K562 (cell line): ENCODE data around the gene PDE4A. TPM values are rescaled to one million over a fixed set of nuclear protein-coding genes. Genes with fewer than 3 reads are reported as not detected.

Experiments used
- ATAC-seq: fragments of 200-7000 bp; cut with Tn5 transposase; 3 replicates; pipeline ENCODE4 v1.9.1; 2020; ENCODE audit warnings: moderate library complexity
- BruUV-seq: library from RNA; stranded (reverse); fragments of 400-500 nt; replicated peaks from 2 replicates; lab custom pipeline; 2021; lab: Mats Ljungman, UMichigan
- CTCF ChIA-PET: fragments of 300-600 bp; formaldehyde crosslinking; extraction: SDS; loops from one replicate; lab custom pipeline; 2021; ENCODE audit warnings: low intra/inter-chr PET ratio; lab: Yijun Ruan, JAX
- POLR2A ChIA-PET: fragments of 300-600, 350-650 bp; sonication (Branson Sonifier 250); formaldehyde crosslinking; extraction: SDS; loops from one replicate; lab custom pipeline; 2021; ENCODE audit warnings: antibody characterized with exemption, inconsistent platforms; lab: Yijun Ruan, JAX
- DNase-seq, 4 experiments: peaks; one replicate each; pipeline versions ENCODE4 v3.0.0 to v3.0.0-alpha.2; 2011 to 2018; ENCODE audit warnings: low spot score in 3 of 4, mixed read lengths in 3 of 4; ENCODE audit errors: extremely low read depth in 1 of 4
- FAIRE-seq: peaks from 2 replicates; lab custom pipeline; 2011; peaks lifted over from hg19 to GRCh38; lab: Jason Lieb, UNC
- H2AFZ ChIP-seq: 2 replicates; pipeline ENCODE4 v1.6.0; 2011; ENCODE audit warnings: low read depth, low read length, control low read depth, inconsistent platforms
- H3K27ac ChIP-seq: fragments of 200-600 bp; 3 replicates; pipeline ENCODE4 v1.8.0; 2011; ENCODE audit warnings: low read depth, mild to moderate bottlenecking, control low read depth, inconsistent platforms, low read length, moderate library complexity, mixed read lengths; ENCODE audit errors: extremely low read depth
- H3K27me3 ChIP-seq, 2 experiments: fragments of 300-600 bp in 1 of 2; 2 replicates in 1 of 2; 3 replicates in 1 of 2; pipeline versions ENCODE4 v1.6.0 to v1.8.0; 2011; ENCODE audit warnings: inconsistent platforms in 2 of 2, low read length in 2 of 2, mild to moderate bottlenecking in 1 of 2, mixed read lengths in 1 of 2, moderate library complexity in 1 of 2; ENCODE audit not compliant: control insufficient read depth in 2 of 2, insufficient read depth in 2 of 2
- H3K36me3 ChIP-seq: fragments of 300-600 bp; 3 replicates; pipeline ENCODE4 v1.8.0; 2011; ENCODE audit warnings: mild to moderate bottlenecking, low read length, inconsistent platforms; ENCODE audit not compliant: control insufficient read depth, insufficient read depth
- H3K4me1 ChIP-seq, 2 experiments: fragments of 200-600 bp in 1 of 2; replicated peaks in 1 of 2; 2 replicates in 1 of 2; 3 replicates in 1 of 2; pipeline versions ENCODE4 v1.5.1 to v1.8.0; 2011; ENCODE audit warnings: inconsistent platforms in 2 of 2, low read length in 2 of 2, mild to moderate bottlenecking in 1 of 2, mixed read lengths in 1 of 2, moderate library complexity in 1 of 2; ENCODE audit not compliant: control insufficient read depth in 2 of 2, insufficient read depth in 2 of 2
- H3K4me2 ChIP-seq: 2 replicates; pipeline ENCODE4 v1.6.1; 2011; ENCODE audit warnings: low read length, control low read depth, inconsistent platforms, mixed read lengths; ENCODE audit not compliant: insufficient read depth
- H3K4me3 ChIP-seq: fragments of 200-600 bp; sonication (generic), shearing (Covaris generic); 2 replicates; pipeline ENCODE4 v1.5.1; 2016; ENCODE audit warnings: control low read depth, inconsistent platforms
- H3K79me2 ChIP-seq: fragments of 200-600 bp; 3 replicates; pipeline ENCODE4 v1.8.0; 2011; ENCODE audit warnings: low read length, inconsistent platforms; ENCODE audit not compliant: control insufficient read depth, insufficient read depth
- H3K9ac ChIP-seq, 2 experiments: 2 replicates each; pipeline versions ENCODE4 v1.6.0 to v1.6.1; 2011; ENCODE audit warnings: low read depth in 2 of 2, low read length in 2 of 2, control low read depth in 1 of 2, inconsistent platforms in 1 of 2, mild to moderate bottlenecking in 1 of 2, mixed read lengths in 1 of 2; ENCODE audit not compliant: insufficient read depth in 1 of 2
- H3K9me1 ChIP-seq: one replicate; pipeline ENCODE4 v1.6.0; 2011; ENCODE audit warnings: inconsistent platforms, mild to moderate bottlenecking, low read length, moderate library complexity; ENCODE audit not compliant: control insufficient read depth, insufficient read depth
- H3K9me3 ChIP-seq: replicated peaks from 2 replicates; pipeline ENCODE4 v1.5.1; 2011; ENCODE audit warnings: low read depth, low read length, inconsistent platforms; ENCODE audit not compliant: control insufficient read depth, insufficient read depth
- H4K20me1 ChIP-seq: replicated peaks from 2 replicates; pipeline ENCODE4 v1.6.1; 2011; ENCODE audit warnings: low read length, inconsistent platforms, mixed read lengths; ENCODE audit not compliant: control insufficient read depth, insufficient read depth
- CTBP1 ChIP-seq: fragments of 450-650 bp; IDR thresholded peaks from 2 replicates; pipeline ENCODE4 v1.6.1; 2016; ENCODE audit warnings: borderline replicate concordance
- FOSL1 ChIP-seq: fragments of 200-800 bp; sonication (Bioruptor generic); conservative IDR thresholded peaks from 2 replicates; pipeline ENCODE4 v1.6.1; 2016; ENCODE audit warnings: missing genetic modification characterization, missing compliant biosample characterization
- GTF2B ChIP-seq: IDR thresholded peaks from 2 replicates; pipeline ENCODE4 v1.6.1; 2011; ENCODE audit not compliant: insufficient read length; ENCODE audit errors: extremely low read depth
- POLR2G ChIP-seq: fragments of 200-400 bp; formaldehyde crosslinking; IDR thresholded peaks from 2 replicates; pipeline ENCODE4 v1.6.1; 2017; ENCODE audit warnings: low read depth, mild to moderate bottlenecking, antibody characterized with exemption, low read length, moderate library complexity
- PPARD ChIP-seq: fragments of 250-450 bp; sonication (Bioruptor Pico); IDR thresholded peaks from 2 replicates; pipeline ENCODE4 v1.8.0; 2022; ENCODE audit warnings: inconsistent platforms, mild to moderate bottlenecking, moderate library complexity
- RBFOX2 ChIP-seq: fragments of 200-400 bp; formaldehyde crosslinking; IDR thresholded peaks from 2 replicates; pipeline ENCODE4 v1.6.1; 2017; ENCODE audit warnings: low read depth, mild to moderate bottlenecking, low read length, moderate library complexity
- SREBF2 ChIP-seq: sonication (generic); formaldehyde crosslinking; IDR thresholded peaks from 2 replicates; pipeline ENCODE4 v1.4.0; 2020; ENCODE audit warnings: mild to moderate bottlenecking, missing genetic modification reagents
- THAP12 ChIP-seq: fragments of 250-450 bp; sonication (Bioruptor Pico); IDR thresholded peaks from 2 replicates; pipeline ENCODE4 v1.9.0; 2021; ENCODE audit warnings: mild to moderate bottlenecking, inconsistent platforms
- TSC22D4 ChIP-seq: fragments of 450-650 bp; IDR thresholded peaks from 2 replicates; pipeline ENCODE4 v1.6.1; 2016; ENCODE audit warnings: missing genetic modification characterization, missing biosample characterization, control low read depth
- ZBTB17 ChIP-seq: fragments of 450-650 bp; formaldehyde crosslinking; IDR thresholded peaks from 2 replicates; pipeline ENCODE4 v1.4.0; 2020; ENCODE audit warnings: mild to moderate bottlenecking
- ZNF280B ChIP-seq: fragments of 250-450 bp; sonication (Bioruptor Pico); IDR thresholded peaks from 2 replicates; pipeline ENCODE4 v1.5.1; 2021; ENCODE audit warnings: mild to moderate bottlenecking
- WGBS: fragments of 100-300 bp; shearing (Covaris generic); methylation state at CpG from one replicate; pipeline ENCODE4 v1.1.6; 2016; ENCODE audit warnings: low coverage, mixed read lengths; ENCODE audit not compliant: insufficient coverage; ENCODE audit errors: missing lambda C conversion rate; 5-methylcytosine and 5-hydroxymethylcytosine counted together
- in situ Hi-C: fragments of 300-500 bp; cut with MboI; formaldehyde crosslinking; loops from 4 replicates; pipeline ENCODE4 v1.15.0; 2018; ENCODE audit warnings: inconsistent platforms, mixed read lengths
- intact Hi-C: fragments of 100-400 bp; cut with micrococcal nuclease; formaldehyde crosslinking; loops from 2 replicates; pipeline ENCODE4 v1.14.2; 2022
- polyA plus RNA-seq, 8 experiments: library from polyadenylated mRNA; depleted of rRNA in 4 of 8; stranded (reverse) in 5 of 8; unstranded in 3 of 8; fragments of >200 nt; fragmentation: Nextera tagmentation in 2 of 8; fragmentation: Illumina TruSeq in 1 of 8; extraction: Ambion mirVana in 2 of 8; extraction: Trizol in 1 of 8; gene quantifications; 2 replicates each; pipeline versions ENCODE4 v1.2.1 to v1.2.3, GENCODE V29; 2011 to 2014; ENCODE audit warnings: inconsistent platforms in 1 of 8, missing spikeins in 1 of 8
- total RNA-seq, 7 experiments: library from RNA; depleted of rRNA in 6 of 7; stranded (reverse); fragments of >200 nt in 6 of 7; fragmentation: Illumina TruSeq in 2 of 7; extraction: Trizol in 2 of 7; gene quantifications; 2 replicates each; pipeline versions ENCODE4 v1.2.1 to v1.2.3, GENCODE V29; 2011 to 2021; ENCODE audit warnings: low replicate concordance in 1 of 7

PDE4A gene
- total and polyA plus RNA-seq, 9 of the 15 experiments (the other 6 are each of a cell fraction or from before 2014, with no cell fraction given): 0.66 to 26.9 (median 4.6) TPM

GRCh38 chr19:10395917-10396316 lies 24.4 kb upstream of the PDE4A start:
- Histone ChIP-seq H3K79me2 (peaks cover 45% of the 10 kb centered on the region), H3K9ac (0 out of 4 replicates have a peak overlapping the region, but pooled peaks of 1 of the 2 experiments have one; percentile 4), H3K27ac (no peak overlapping the region), H3K9me1 (no peaks in the 10 kb centered on the region), H3K27me3 (no peaks in the 10 kb centered on the region), H3K4me2 (no peak overlapping the region), H3K9me3 (no peaks in the 10 kb centered on the region), H2AFZ (no peak overlapping the region), H3K4me1 (peaks cover 11 to 22% of the 10 kb centered on the region in 2 experiments; a peak in 4 of 5 replicates), H3K4me3 (no peak overlapping the region), H4K20me1 (peaks cover 22% of the 10 kb centered on the region), H3K36me3 (peaks cover 87% of the 10 kb centered on the region; the same call in 2 of the 3 replicates)
- DNase-seq: peak in 1 of 4 experiments; percentile 22
- WGBS: 93% methylated on average over 17 of the region's 24 CpGs
- no peak for ATAC-seq
- BruUV-seq: no TSS peak
- ChIA-PET POLR2A (no interaction called here), CTCF (no interaction called here)
- in situ Hi-C loops: no loop called here
- peak; percentile 61 for TF ChIP-seq RBFOX2
- TF ChIP-seq POLR2G: 0 out of 2 replicates have a peak, but pooled peaks have one; percentile 43
- TF ChIP-seq GTF2B: no peak
- TF ChIP-seq PPARD (CRISPR knock-in tag): no peak
- intact Hi-C loops: no loop called here
- FAIRE-seq: no peak

- Histone ChIP-seq H4K20me1 (peaks cover 30% of the 10 kb centered on the region), H3K4me1 (peaks cover 18 to 37% of the 10 kb centered on the region in 2 experiments), H3K79me2 (peaks cover 74% of the 10 kb centered on the region), H3K9me1 (no peaks in the 10 kb centered on the region), H3K36me3 (peaks cover 67% of the 10 kb centered on the region; the same call in 2 of the 3 replicates), H3K9me3 (no peaks in the 10 kb centered on the region), H3K9ac (peak overlapping the region; percentile 3 to 37), H2AFZ (no peak overlapping the region), H3K27ac (peak overlapping the region; percentile 12; the same call in 1 of the 3 replicates), H3K27me3 (no peaks in the 10 kb centered on the region), H3K4me3 (no peak overlapping the region), H3K4me2 (peak overlapping the region; percentile 22; the same call in 1 of the 2 replicates)
- no TSS peak for BruUV-seq
- in situ Hi-C loops: no loop called here
- intact Hi-C loops: no loop called here
- FAIRE-seq: peak; percentile 73
- CTCF ChIA-PET: no interaction called here
- DNase-seq: peak; percentile 36 to 61 (median 40)
- POLR2A ChIA-PET: interaction anchor here (0.7 to 1.5 kb wide), 2 partner anchors 83 to 258 kb away, joined by 3 read pairs; partner anchors contain the start of gene FDX2
- 70% methylated on average over 9 of the region's 9 CpGs for WGBS
- no peak for ATAC-seq
- TF ChIP-seq CTBP1 (no peak), THAP12 (CRISPR knock-in tag) (no peak), TSC22D4 (no peak), SREBF2 (no peak), FOSL1 (peak; percentile 36; the same call in 1 of the 2 replicates), ZNF280B (CRISPR knock-in tag) (no peak), RBFOX2 (no peak), ZBTB17 (no peak)
Observed at GRCh38 chr19:10398819-10399218, 21.5 kb upstream of the PDE4A start.
